SW 1271 (cell line): Measurements from ENCODE around the gene TNN.
A peak's percentile ranks its signal among the peaks of the same experiment; 100 is the strongest.
"Not testable (repeated sequence)": the region's sequence is repeated elsewhere in the genome, so short reads cannot be mapped to it uniquely, and the experiment has no call there.

ENCODE experiments used
- DNase-seq, 2 experiments: peaks; one replicate each; lab custom pipeline; 2025; lab: John Stamatoyannopoulos, UW

TNN gene, protein sequence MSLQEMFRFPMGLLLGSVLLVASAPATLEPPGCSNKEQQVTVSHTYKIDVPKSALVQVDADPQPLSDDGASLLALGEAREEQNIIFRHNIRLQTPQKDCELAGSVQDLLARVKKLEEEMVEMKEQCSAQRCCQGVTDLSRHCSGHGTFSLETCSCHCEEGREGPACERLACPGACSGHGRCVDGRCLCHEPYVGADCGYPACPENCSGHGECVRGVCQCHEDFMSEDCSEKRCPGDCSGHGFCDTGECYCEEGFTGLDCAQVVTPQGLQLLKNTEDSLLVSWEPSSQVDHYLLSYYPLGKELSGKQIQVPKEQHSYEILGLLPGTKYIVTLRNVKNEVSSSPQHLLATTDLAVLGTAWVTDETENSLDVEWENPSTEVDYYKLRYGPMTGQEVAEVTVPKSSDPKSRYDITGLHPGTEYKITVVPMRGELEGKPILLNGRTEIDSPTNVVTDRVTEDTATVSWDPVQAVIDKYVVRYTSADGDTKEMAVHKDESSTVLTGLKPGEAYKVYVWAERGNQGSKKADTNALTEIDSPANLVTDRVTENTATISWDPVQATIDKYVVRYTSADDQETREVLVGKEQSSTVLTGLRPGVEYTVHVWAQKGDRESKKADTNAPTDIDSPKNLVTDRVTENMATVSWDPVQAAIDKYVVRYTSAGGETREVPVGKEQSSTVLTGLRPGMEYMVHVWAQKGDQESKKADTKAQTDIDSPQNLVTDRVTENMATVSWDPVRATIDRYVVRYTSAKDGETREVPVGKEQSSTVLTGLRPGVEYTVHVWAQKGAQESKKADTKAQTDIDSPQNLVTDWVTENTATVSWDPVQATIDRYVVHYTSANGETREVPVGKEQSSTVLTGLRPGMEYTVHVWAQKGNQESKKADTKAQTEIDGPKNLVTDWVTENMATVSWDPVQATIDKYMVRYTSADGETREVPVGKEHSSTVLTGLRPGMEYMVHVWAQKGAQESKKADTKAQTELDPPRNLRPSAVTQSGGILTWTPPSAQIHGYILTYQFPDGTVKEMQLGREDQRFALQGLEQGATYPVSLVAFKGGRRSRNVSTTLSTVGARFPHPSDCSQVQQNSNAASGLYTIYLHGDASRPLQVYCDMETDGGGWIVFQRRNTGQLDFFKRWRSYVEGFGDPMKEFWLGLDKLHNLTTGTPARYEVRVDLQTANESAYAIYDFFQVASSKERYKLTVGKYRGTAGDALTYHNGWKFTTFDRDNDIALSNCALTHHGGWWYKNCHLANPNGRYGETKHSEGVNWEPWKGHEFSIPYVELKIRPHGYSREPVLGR (N-terminal part only)

DNA sequence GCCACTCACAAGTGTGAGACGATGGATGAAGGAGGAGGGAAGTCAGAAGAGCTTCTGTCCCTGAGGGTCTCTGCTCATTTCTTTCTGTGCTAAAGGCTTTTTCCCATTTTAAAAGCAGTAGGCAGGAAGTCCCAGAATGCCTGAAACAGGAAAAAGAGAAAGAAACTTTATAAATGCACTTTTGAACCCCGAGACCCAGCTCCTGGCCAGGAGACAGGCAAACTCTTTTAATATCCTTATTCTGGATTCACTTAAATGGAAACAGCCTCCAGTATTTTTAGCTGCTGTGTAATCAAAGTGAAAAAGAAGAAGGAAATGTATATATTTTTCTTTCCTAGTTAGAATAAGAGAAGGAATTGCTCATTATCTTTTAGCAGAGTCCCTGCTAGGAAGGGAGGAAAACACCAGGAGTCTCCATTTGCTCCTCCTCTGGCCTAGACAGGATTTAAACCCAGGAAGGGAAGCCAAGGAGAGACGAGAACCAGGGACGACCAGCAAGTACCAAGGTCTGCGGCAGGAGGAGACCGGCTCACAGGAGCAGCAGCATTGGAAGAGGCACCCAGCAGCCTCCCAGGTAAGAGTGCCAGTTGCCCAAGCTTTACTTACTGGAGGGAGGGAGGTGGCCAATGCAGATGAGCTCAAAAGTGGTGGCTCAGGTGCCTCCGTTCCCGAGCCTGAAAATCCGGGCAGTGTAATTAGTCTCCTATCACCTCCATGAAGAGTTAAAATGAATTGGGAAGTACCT lies at the start of gene TNN:
Gene TNN, plus strand, starts transcription at position 472 of the 745 bp plus-strand sequence. CDS start 9,586 bp downstream, outside the sequence.
- DNase-seq, result no peak

DNA sequence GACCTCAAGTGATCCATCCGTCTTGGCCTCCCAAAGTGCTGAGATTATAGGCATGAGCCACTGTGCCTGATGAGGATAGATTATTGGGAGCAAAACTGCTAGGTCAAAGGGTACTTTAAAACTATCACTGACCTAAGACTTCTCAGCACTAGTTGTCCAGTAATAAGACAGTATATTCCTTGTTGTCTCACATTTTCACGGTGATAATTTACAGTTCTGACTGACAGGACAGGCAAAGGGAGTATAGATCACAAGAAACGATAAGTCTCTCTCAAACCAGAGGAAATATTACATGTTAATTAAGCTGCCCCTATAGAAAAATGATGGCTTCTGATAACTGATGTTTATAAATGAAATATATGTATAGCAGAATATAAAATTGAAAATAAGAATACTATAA lies 48.1 kb upstream of the TNN start:
- no peak for DNase-seq

DNA sequence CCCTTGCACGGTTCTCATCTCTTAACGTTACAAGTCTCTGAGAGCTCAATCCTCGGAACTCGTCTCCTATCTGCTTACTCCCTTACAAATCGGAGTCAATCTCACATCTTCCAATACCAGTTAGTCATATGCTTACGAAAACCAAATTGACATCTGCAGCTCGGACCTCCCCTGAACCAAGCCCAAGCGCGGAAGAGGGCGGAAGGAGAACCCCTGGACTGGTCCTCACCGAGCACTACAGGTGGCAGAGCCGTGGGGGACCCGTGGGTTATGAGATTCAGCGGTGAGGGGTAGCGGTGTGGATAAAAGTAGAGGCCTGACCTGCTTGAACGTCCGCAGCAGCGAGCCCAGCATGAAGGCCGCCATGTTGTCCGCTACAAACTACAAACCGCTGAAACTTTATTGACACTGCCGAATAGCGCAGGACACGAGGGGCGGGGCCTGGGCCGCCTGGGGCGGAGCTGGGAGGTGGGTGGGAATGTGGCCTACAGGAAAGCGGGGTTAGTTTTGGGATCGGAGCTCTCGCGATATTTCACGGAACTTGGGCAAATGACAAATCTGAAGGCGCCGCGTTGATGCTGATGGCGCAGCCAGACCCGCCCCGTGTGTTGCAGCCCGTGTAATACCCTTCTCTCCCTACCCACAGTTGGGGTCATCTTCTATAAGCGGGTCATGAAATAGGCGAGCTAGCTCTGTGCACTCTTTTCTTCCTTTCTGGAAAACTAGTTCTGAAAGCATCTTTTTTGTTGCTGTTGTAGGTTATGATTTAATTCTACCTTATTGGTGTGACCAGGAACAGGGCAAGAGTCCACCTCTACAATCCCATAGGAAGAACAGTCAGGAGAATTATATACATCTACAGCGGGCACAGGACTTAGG lies 44.4 kb upstream of the TNN start, which contains the start of gene MRPS14:
Gene MRPS14, minus strand, starts transcription at position 383 of the 879 bp plus-strand sequence. Its CDS starts 17 bp downstream, at position 366.
- peak; percentile 82 to 90 for DNase-seq

DNA sequence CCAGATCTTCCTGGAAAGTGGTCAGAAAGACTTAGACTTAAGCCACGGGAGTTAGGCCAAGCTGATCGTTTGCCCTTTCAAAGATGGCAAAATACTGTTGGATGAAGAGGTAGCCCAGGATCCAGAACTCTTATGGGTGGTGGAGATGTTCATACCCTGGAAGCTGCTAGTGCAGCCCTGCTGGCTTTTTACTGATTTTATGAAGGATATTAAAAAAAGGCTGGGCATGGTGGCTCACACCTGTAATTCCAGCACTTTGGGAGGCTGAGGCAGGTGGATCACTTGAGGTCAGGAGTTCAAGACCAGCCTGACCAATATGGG lies 43.8 kb upstream of the TNN start:
- not testable (repeated sequence) for DNase-seq

DNA sequence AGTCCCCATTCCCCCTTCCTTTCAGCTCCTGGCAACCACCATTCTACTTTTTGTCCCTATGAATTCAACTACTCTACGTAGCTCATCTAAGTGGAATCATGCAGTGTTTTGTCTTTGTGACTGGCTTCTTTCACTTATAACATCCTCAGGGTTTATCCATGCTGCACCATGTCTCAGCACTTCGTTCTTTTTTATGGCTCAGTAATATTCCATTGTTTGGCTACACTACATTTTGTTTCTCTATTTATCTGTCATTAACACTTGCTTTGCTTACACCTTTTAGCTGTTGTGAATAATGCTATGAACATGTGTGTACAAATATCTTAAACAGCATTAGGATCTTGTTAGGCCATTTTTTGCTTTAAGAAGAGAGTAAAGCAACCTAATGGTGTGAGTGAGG lies 42.9 kb upstream of the TNN start:
- DNase-seq, result no peak

DNA sequence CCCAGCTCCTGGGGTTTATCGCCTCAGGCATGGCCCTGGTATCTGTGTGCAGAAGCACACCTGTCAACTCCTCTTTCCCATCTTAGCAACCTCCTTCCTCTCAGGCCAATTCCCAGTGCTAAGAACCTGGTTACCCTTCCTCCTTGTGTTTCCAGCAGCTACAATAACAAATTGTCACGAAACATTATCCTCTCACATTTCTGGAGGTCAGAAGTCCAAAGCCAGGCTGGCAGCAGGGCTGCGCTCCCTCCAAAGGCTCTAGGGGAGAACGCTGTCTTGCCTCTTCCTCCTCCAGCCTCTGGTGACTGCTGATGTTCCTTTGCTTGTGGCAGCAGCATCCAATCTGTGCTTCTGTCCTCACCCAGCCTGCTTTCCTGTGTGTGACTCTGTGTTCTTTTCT lies 33.7 kb upstream of the TNN start:
- DNase-seq, result no peak

DNA sequence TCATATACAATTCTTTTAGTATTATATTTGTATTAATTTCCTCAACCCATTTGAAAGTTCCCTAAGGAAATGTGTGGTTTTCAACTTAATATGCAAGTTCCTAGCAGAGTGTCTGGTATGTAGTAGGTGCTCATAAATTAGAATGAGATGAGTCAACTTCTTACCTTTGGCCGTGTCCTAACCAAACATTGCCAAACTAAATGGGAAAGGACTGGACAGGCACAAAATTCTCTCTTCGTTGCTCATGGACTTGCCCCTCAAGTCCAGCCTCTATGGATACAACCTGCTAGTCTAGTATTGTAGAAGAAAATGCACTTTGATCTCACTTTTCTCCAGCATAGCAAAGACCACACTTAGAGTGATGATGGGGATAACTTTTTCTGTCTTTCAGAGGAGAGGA lies 32.9 kb upstream of the TNN start:
- no peak for DNase-seq

DNA sequence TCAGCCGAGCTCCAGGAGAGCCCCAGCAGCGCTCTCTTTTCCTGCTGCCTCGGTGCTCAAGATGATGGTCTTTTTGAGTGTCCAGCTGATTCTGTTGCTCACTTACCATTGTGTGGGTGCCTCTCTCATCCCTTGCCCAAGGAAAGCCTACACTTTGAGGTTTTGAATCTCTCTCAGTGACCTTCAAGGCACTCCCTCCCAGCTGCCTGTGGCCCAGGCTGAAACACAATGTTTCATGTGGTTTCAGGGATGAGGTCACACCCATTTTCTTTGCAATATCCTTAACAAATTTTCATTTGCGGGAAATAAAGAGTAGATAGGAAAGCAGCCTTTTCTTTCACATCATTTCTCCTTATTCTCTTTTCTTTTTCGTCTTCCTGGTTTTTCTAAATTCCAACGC lies 31.8 kb upstream of the TNN start:
- no peak for DNase-seq

DNA sequence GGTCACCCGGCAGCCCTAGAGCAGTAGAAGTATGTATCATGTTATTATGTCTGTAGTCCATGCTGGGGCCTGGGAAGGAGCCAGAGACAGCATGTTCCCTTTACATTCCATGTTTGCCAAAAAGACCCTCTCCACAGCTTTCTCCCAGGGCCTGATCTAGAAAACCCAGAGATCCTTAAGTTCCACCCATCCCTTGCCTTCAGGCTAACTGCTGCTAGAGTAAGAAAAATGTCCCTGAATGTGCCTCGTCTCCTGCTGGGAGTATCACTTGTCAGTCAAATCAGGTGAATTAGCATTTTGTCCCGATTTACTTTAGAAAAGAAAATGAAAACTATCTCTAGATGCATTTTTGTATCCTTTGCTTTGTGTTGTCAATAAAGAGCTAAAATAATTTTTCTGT lies 31.2 kb upstream of the TNN start:
- no peak for DNase-seq

DNA sequence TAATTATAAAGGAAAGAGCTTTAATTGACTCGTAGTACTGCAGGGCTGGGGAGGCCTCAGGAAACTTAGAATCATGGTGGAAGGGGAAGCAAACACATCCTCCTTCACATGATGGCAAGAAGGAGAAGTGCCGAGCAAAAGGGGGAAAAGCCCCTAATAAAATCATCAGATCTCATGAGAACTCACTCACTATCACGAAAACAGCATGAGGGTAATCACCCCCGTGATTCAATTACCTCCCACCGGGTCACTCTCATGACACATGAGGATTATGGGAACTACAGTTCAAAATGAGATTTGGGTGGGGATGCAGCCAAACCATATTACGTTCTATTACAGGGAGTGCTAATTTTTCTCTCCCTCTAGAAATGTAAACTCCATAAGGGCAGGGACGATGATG lies 30.2 kb upstream of the TNN start:
- DNase-seq, result no peak

DNA sequence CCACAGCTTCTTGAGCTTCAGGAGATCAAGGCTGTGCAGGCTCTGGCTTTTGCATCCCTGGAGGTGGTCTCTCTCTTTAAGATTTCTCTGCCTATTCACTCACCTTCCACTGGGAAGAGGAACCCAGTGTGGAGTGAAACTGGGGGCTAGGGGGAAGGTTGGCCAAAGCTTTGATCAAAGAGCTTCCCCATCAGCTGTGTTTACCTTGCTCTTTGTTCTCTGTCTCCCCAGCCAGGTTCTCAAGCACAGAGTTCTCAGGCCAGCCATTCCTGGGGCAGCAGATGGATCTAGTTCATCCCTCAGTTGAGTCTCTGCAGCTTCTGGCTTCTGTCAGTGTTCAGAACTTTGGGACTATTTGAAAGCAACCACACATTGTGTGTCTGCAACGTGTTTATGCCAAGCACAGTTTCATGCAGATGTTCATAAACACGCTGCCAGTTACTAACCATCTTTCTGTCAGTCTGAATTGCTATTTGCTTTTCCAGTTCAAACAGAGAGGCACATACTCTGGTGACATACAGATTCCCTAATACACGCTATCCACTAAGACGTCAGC lies 27.2 kb upstream of the TNN start:
- DNase-seq, result no peak

DNA sequence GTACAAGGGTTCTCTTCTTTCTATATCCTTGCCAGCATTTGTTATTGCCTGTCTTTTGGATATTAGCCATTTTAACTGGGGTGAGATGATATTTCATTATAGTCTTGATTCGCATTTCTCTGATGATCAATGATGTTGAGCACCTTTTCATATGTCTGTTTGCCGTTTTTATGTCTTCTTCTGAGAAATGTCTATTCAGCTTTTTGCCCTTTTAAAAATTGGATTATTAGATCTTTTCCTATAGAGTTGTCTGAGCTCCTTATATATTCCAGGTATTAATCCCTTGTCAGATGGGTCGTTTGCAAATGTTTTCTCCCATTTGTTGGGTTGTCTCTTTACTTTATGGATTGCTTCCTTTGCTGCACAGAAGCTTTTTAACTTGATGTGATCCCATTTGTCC lies 25.0 kb upstream of the TNN start:
- no peak for DNase-seq

DNA sequence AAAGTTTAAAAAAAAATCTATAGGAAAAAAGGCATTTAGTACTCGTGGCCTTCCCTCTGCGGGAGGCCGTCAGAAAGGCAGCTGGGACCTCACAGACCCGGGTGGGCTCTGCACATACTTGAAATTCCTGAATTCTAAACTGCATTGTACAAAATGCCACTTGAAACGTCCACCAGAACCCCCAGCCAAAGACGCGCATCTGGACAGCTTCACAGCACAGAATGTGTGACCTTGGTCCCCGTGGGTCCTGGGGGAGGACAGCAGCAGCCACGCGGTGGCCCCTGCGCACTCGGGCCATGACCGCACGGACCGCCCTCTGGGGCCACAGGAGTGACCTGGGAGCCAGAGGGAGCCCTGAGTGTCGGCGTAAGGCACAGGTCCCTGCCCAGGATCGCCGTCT lies 23.8 kb upstream of the TNN start:
- no peak for DNase-seq

DNA sequence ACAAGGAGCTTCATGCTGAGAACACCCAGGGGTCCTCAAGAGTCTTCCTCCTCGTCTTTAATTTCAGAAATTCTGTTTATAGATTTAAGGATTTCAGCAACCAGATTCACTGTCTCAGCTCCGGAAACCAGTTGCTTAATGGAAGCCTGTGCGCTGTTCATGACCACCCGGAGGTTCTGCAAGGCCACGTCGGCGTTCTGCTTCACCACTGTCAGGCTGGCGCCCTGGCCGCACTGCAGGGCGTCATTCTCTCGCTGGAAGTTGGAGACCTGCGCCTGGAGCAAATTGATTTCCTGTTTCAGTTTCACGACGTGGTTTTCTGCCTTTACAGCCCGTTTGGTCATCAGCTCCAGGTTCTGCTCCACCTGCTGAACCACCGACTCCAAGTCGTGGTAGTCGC lies 23.0 kb upstream of the TNN start:
- not testable (repeated sequence) for DNase-seq

DNA sequence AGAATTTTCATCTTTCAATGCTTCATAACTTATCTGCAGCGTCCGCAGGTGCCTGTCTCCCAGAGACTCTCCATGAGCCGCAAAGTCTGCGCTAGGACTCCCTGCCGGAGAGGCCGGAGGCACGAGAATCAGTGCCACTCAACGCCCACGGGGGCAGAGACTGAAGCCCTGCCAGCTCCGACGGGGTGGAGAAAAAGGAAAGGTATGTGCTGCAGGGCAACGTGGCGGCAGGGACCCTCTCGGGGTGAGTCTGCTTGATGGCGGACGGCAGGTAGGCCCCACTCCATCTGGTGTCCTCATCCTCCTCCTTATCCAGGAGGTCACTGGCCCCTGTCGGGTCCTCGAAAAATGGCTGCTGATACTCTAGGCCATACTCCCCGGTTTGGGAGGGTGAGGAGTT lies 22.5 kb upstream of the TNN start:
- DNase-seq, result no peak

DNA sequence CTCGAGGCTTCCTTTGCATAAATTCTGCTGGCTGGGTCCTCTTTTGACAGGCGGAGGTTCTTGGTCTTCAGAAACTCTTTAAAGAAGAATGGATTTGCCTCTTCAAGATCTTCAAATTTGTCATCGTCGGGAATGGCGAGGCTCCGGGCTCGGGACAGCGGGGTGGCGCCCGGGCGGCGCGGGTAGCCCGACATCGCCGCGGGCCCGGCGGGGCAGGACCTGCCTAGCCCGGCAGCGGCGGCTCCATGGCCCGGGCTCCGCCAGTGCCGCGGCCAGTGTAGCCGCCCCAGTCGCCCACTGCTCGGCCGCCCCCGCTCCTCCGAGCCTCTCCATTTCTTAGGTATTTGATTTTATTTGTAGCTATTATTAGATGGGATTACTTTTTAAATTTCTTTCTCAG lies 22.1 kb upstream of the TNN start:
- no peak for DNase-seq

DNA sequence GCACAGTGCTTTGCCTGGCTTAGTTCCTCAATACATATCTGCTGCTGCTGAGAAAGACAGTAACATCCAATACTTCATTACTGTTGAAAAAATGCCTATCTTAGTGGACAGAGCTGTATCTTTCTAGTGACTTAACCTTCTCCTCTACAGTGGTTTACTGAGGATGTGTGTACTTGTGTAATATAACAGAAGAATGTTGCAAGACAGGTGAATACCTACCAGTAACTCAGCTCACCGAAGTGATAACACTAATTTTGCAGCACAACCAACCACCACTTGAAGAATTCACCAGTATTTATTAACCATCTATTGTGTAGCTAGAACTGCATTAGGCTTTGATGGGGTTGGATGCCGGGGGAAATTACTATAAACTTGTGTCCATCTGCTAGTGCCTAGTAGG lies 16.6 kb upstream of the TNN start:
- no peak for DNase-seq

DNA sequence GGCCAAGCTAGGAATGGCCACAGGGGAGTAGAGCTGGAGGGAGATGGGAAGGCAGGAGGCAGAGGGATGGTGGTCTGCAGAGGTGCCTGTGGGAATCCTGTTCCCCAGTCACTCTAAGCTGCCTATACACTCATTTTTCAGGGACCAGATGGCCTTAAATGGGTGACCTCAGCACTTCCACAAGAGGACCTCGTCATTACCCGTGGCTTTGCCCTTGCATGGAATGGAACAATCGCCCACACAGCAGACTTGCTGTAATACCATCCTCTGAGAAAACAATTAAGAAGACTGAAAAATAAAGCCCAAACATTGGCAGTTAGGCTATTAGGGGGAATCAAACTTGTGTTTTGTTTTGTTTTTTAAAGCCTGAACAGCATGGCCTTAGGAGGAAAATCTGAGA lies 12.9 kb upstream of the TNN start:
- no peak for DNase-seq

DNA sequence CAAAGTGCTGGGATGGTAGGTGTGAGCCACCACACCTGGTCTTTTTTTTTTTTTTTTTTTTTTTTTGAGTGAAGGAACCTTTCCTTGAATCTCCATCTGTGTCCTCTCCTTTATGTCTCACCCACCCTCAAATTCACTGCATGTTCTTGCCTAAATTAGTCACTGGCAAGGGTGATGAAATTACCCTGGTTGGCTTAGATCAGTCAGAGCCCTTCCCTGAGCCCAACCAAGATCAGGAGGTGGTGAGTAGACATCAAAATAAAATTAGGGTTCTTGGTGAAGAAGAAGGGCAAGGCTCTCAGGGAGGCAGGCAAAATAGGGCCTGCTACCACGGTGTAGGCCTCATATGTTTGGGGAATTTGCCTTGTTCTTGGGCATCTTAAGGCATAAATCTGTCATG lies 5.3 kb upstream of the TNN start:
- no peak for DNase-seq

DNA sequence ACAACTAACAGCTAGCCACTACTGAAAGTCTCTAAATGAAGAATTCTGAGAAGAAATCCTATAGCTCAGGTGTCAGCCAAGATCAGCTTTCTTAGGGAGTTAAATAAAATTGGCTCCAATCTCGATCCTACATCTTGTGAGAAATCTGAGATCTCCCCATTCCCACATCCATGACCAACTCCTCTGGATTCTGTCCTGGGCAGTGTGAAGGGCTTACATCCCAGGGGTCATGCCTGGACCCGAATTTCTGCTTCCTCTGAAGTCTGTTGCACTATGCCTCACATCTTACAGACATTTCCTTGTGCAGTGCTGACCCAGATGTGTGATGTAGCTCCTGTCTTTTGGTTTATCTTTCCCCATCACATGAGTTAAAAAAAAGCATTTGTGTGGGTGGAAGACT lies 4.8 kb upstream of the TNN start:
- no peak for DNase-seq
